Caco-2 (cell line): Measurements from ENCODE around the gene ZNF180. TPM values are rescaled to one million over a fixed set of nuclear protein-coding genes. Genes with fewer than 3 reads are reported as not detected.
"Not testable (repeated sequence)": the region's sequence is repeated elsewhere in the genome, so short reads cannot be mapped to it uniquely, and the experiment has no call there.

Source experiments
- BruUV-seq: library from RNA; stranded (reverse); fragments of 400-500 nt; replicated peaks from 2 replicates; lab custom pipeline; 2021; lab: Mats Ljungman, UMichigan
- CTCF ChIA-PET: fragments of 300-600 bp; sonication (Branson Sonifier 250); formaldehyde crosslinking; loops from one replicate; lab custom pipeline; 2022; ENCODE audit warnings: antibody characterized with exemption; lab: Charles Lee
- POLR2A ChIA-PET: fragments of 300-600 bp; sonication (Branson Sonifier 250); formaldehyde crosslinking; loops from one replicate; lab custom pipeline; 2022; ENCODE audit warnings: antibody characterized with exemption; lab: Charles Lee
- DNase-seq, 2 experiments: peaks; one replicate each; pipeline versions ENCODE4 v3.0.0 to v3.0.0-alpha.2; 2020 to 2022
- H3K27me3 ChIP-seq: replicated peaks from 2 replicates; pipeline ENCODE4 v1.6.0; 2011; ENCODE audit warnings: low read length; ENCODE audit not compliant: control insufficient read depth, insufficient read depth
- H3K36me3 ChIP-seq: 2 replicates; pipeline ENCODE4 v1.5.1; 2011; ENCODE audit warnings: low read length; ENCODE audit not compliant: control insufficient read depth, insufficient read depth
- H3K4me1 ChIP-seq: fragments of 250-450 bp; sonication (Bioruptor Pico); 2 replicates; pipeline ENCODE4 v1.5.1; 2020; ENCODE audit warnings: mild to moderate bottlenecking
- H3K4me3 ChIP-seq: 2 replicates; pipeline ENCODE4 v1.5.1; 2011; ENCODE audit warnings: low read depth, mild to moderate bottlenecking, control low read depth, low read length
- H3K9me3 ChIP-seq: fragments of 250-450 bp; sonication (Bioruptor Pico); 2 replicates; pipeline ENCODE4 v1.5.1; 2020; ENCODE audit warnings: mild to moderate bottlenecking, moderate library complexity
- H3K27ac Mint-ChIP-seq: one replicate; pipeline ENCODE4 v1.8.0; 2022; ENCODE audit warnings: mixed read lengths; ENCODE audit not compliant: unreplicated experiment
- H3K27me3 Mint-ChIP-seq: one replicate; pipeline ENCODE4 v1.8.0; 2022; ENCODE audit warnings: mixed read lengths; ENCODE audit not compliant: insufficient read depth, unreplicated experiment
- H3K36me3 Mint-ChIP-seq: one replicate; pipeline ENCODE4 v1.8.0; 2022; ENCODE audit warnings: mild to moderate bottlenecking, mixed read lengths; ENCODE audit not compliant: insufficient read depth, unreplicated experiment
- H3K4me1 Mint-ChIP-seq: one replicate; pipeline ENCODE4 v1.8.0; 2022; ENCODE audit warnings: low read depth, mixed read lengths; ENCODE audit not compliant: unreplicated experiment
- H3K4me3 Mint-ChIP-seq: one replicate; pipeline ENCODE4 v1.8.0; 2022; ENCODE audit warnings: mild to moderate bottlenecking, moderate library complexity, mixed read lengths; ENCODE audit not compliant: unreplicated experiment
- H3K9me3 Mint-ChIP-seq: one replicate; pipeline ENCODE4 v1.8.0; 2022; ENCODE audit warnings: mixed read lengths; ENCODE audit not compliant: unreplicated experiment
- intact Hi-C: fragments of 100-400 bp; cut with micrococcal nuclease; formaldehyde crosslinking; loops from one replicate; pipeline ENCODE4 v1.10.0; 2022; ENCODE audit not compliant: unreplicated experiment
- total RNA-seq: library from RNA; stranded (reverse); gene quantifications from 2 replicates; pipeline ENCODE4 v1.2.3, GENCODE V29; 2022
- TF ChIP-seq, protein P1 (sequence below), 2 experiments: fragments of 200-600 bp in 1 of 2; IDR thresholded peaks; 1 replicate in 1 of 2; 2 replicates in 1 of 2; pipeline versions ENCODE4 v1.5.1 to v1.8.0; 2011 to 2022; ENCODE audit warnings: antibody characterized with exemption in 1 of 2, control low read depth in 1 of 2, inconsistent platforms in 1 of 2, low read depth in 1 of 2, low read length in 1 of 2, mild to moderate bottlenecking in 1 of 2, moderate library complexity in 1 of 2; ENCODE audit not compliant: insufficient read depth in 1 of 2, severe bottlenecking in 1 of 2, unreplicated experiment in 1 of 2

The ZNF180 gene
- total RNA-seq, 1 experiment from 2014 or later: 9.1 TPM

DNA sequence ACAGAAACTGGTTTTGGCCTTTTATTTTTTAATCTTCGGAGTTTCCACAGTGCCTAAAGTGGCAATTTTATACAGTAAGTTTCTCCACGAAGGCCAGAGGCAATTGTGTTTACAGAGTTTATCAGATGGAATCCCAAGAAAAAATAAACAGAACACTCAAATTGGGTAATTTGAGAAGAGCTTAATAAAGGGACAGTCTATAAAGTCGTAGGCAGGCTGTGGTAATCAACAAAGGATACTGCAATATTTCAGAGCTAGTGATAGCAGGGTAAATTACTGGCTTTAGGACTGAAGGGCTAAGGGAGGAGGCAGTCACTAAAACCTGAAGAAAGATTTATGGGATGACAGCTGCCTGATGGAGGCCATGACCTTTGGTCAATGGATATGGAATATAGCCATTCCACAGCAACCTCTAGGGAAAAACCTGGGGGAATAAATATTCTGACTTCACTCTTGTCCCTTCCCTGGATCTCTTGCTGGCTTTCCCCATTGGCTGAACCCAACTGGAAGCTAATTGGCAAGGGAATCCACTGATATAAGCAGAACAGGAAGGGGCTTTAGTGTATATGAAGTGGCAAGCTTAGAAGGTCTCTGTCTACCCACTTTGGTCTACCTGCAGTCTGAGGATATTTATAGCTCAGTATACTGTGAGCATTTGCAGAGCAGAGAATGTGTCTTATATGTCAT is 37.6 kb downstream of the ZNF180 start:
- intact Hi-C loops, H3K27me3 ChIP-seq, H3K4me3 Mint-ChIP-seq, H3K36me3 Mint-ChIP-seq, H3K9me3 ChIP-seq, BruUV-seq, CTCF ChIA-PET, H3K4me1 Mint-ChIP-seq, H3K4me3 ChIP-seq, DNase-seq, H3K36me3 ChIP-seq, H3K4me1 ChIP-seq, H3K27me3 Mint-ChIP-seq, H3K27ac Mint-ChIP-seq, POLR2A ChIA-PET: not testable (repeated sequence)
- peaks cover 56% of the 10 kb centered on the region for H3K9me3 Mint-ChIP-seq

DNA sequence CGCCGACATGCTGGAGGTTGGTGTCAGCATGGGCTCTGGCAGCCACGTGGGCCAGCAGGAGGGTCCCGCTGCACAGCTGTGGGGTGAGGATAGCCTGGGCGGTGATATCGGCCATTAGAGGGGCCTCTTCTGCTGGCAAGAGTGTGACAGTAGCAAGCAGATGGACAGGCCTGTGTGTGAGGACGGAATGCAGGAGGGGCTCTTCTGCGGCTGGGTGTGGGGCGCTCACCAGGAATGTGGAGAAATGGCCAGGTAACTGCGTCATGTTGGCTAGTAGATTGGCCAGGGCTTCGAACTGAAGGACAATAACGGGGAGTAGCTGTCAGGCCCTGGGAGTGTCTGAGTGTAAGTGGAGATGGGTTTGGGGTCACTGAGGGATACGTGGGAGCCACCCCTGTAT is 44.3 kb downstream of the ZNF180 start:
- DNase-seq, POLR2A ChIA-PET, H3K27ac Mint-ChIP-seq, intact Hi-C loops, H3K9me3 ChIP-seq, BruUV-seq, H3K27me3 Mint-ChIP-seq, H3K4me3 ChIP-seq, H3K4me1 Mint-ChIP-seq, H3K27me3 ChIP-seq, H3K36me3 ChIP-seq, H3K4me3 Mint-ChIP-seq, H3K4me1 ChIP-seq, H3K36me3 Mint-ChIP-seq, CTCF ChIA-PET: not testable (repeated sequence)
- peaks cover 35% of the 10 kb centered on the region for H3K9me3 Mint-ChIP-seq

DNA sequence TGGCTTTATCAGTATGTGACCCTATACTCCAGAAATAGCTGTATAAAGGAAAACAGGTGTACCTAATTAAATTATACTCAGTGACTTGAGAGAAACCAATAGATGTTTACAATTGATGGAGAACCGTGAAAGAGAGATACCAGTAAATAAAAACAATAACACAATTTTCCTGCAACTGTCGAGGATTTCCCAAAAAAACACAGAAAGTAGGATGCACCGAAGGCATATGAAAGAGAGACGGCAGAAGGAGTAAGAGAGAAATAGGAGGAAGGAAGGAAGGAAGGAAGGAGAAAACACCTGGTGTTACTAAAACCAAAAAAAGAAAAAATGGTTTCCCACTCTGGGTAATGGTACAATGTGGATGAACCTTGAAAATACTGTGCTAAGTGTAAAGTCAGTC is 45.2 kb downstream of the ZNF180 start:
- Histone ChIP-seq H3K4me1 (no peaks in the 10 kb centered on the region), H3K9me3 (peaks cover 7% of the 10 kb centered on the region; the same call in 1 of the 2 replicates), H3K27me3 (no peaks in the 10 kb centered on the region), H3K36me3 (no peaks in the 10 kb centered on the region), H3K4me3 (no peak overlapping the region)
- ChIA-PET POLR2A (no interaction called here), CTCF (no interaction called here)
- H3K36me3 Mint-ChIP-seq: no peaks in the 10 kb centered on the region
- no peak for DNase-seq
- TF ChIP-seq, protein P1, sequence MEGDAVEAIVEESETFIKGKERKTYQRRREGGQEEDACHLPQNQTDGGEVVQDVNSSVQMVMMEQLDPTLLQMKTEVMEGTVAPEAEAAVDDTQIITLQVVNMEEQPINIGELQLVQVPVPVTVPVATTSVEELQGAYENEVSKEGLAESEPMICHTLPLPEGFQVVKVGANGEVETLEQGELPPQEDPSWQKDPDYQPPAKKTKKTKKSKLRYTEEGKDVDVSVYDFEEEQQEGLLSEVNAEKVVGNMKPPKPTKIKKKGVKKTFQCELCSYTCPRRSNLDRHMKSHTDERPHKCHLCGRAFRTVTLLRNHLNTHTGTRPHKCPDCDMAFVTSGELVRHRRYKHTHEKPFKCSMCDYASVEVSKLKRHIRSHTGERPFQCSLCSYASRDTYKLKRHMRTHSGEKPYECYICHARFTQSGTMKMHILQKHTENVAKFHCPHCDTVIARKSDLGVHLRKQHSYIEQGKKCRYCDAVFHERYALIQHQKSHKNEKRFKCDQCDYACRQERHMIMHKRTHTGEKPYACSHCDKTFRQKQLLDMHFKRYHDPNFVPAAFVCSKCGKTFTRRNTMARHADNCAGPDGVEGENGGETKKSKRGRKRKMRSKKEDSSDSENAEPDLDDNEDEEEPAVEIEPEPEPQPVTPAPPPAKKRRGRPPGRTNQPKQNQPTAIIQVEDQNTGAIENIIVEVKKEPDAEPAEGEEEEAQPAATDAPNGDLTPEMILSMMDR (IDR thresholded peaks at IDR 0.05; ENCODE audit: insufficient read depth in 1 of 2, low read depth in 1 of 2, low read length in 1 of 2, severe bottlenecking in 1 of 2, unreplicated experiment in 1 of 2): no peak
- peaks cover 41% of the 10 kb centered on the region for H3K9me3 Mint-ChIP-seq
- no peak overlapping the region for H3K4me3 Mint-ChIP-seq
- BruUV-seq: no TSS peak
- H3K27me3 Mint-ChIP-seq: peaks cover 10% of the 10 kb centered on the region
- intact Hi-C loops: no loop called here
- H3K27ac Mint-ChIP-seq: no peak overlapping the region
- no peaks in the 10 kb centered on the region for H3K4me1 Mint-ChIP-seq

DNA sequence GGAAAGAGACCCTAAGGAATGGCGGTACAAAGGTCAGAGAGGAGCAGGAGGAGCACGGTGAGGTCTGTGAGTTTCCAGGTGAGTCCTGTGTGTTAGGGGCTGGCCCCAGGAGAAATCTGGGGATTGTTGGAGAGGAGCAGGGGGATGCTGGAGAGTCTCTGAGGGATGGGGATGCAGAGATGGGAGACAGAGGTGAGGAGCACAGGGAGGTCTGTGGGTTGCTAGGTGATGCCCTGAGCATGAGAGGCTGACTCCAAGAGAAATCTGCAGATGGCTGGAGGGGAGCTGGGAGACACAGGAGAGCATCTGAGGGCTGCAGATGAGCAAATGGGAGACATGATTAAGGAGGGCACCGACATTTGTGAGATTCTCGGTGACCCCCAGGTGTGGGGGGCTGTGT is 48.0 kb downstream of the ZNF180 start:
- ChIA-PET CTCF (no interaction called here), POLR2A (no interaction called here)
- Mint-ChIP-seq H3K27me3 (peaks cover 13% of the 10 kb centered on the region), H3K27ac (no peak overlapping the region), H3K9me3 (peaks cover 41% of the 10 kb centered on the region), H3K36me3 (no peaks in the 10 kb centered on the region), H3K4me3 (no peak overlapping the region), H3K4me1 (no peaks in the 10 kb centered on the region)
- Histone ChIP-seq H3K9me3 (peaks cover 12% of the 10 kb centered on the region; the same call in 1 of the 2 replicates), H3K4me3 (no peak overlapping the region), H3K4me1 (no peaks in the 10 kb centered on the region), H3K36me3 (no peaks in the 10 kb centered on the region), H3K27me3 (no peaks in the 10 kb centered on the region)
- no TSS peak for BruUV-seq
- DNase-seq: no peak
- intact Hi-C loops: no loop called here
- TF ChIP-seq, protein P1 (IDR thresholded peaks at IDR 0.05; ENCODE audit: insufficient read depth in 1 of 2, low read depth in 1 of 2, low read length in 1 of 2, severe bottlenecking in 1 of 2, unreplicated experiment in 1 of 2): no peak
